ENCODE measurements around the gene PARN.

DNA sequence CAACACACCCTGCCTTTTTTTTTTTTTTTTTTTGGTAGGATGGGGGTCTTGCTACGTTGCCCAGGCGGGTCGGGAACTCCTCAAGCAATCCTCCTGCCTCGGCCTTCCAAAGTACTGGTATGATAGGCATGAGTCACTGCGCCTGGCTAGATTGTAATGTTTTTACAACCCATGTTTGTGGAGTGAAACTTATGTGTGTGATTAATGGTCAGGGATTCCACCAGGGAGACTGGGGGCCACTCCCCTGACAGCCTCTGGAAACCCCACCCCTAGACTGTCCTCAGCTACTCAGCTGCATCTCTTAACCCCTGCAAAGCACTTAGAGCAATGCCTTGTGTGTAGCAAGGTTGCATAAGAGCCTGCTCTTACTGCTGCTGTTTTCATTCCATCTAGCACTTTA, 220.5 kb downstream of the PARN start:
- TF ChIP-seq EZH2 (IDR thresholded peaks at IDR 0.05; ENCODE audit: insufficient read depth, poor library complexity, severe bottlenecking) (no peak), EZH2phosphoT487 (IDR thresholded peaks at IDR 0.05; ENCODE audit: insufficient read depth, low read depth) (no peak)
